CMK (cell line): ENCODE results near the gene EDN2.

Experiments
- DNase-seq: peaks from one replicate; pipeline ENCODE4 v3.0.0-alpha.2; 2010; ENCODE audit warnings: low read depth

The EDN2 gene

GRCh38 chr1:41464885-41465284 lies 19.6 kb downstream of the EDN2 start:
- no peak for DNase-seq

GRCh38 chr1:41463516-41463915 lies 21.0 kb downstream of the EDN2 start:
- DNase-seq, result no peak

- DNase-seq, result no peak
Observed at GRCh38 chr1:41462680-41463004, 21.8 kb downstream of the EDN2 start.

- DNase-seq, result no peak
Observed at GRCh38 chr1:41461790-41462679, 22.4 kb downstream of the EDN2 start.

GRCh38 chr1:41456847-41457540 lies 27.5 kb downstream of the EDN2 start:
- no peak for DNase-seq

GRCh38 chr1:41455479-41456332 lies 28.8 kb downstream of the EDN2 start:
- DNase-seq, result no peak

- DNase-seq, result no peak
Observed at GRCh38 chr1:41454406-41454805, 30.1 kb downstream of the EDN2 start.

GRCh38 chr1:41452704-41453290 lies 31.7 kb downstream of the EDN2 start:
- DNase-seq, result no peak

GRCh38 chr1:41450747-41451285 lies 33.7 kb downstream of the EDN2 start:
- DNase-seq, result no peak

GRCh38 chr1:41449326-41449921 lies 35.1 kb downstream of the EDN2 start:
- no peak for DNase-seq

- no peak for DNase-seq
Observed at GRCh38 chr1:41448821-41449220, 35.7 kb downstream of the EDN2 start.

- no peak for DNase-seq
Observed at GRCh38 chr1:41447995-41448770, 36.3 kb downstream of the EDN2 start.

- no peak for DNase-seq
Observed at GRCh38 chr1:41446851-41447610, 37.5 kb downstream of the EDN2 start.

- DNase-seq, result no peak
Observed at GRCh38 chr1:41444785-41445184, 39.7 kb downstream of the EDN2 start.

GRCh38 chr1:41444246-41444645 lies 40.2 kb downstream of the EDN2 start:
- no peak for DNase-seq

- DNase-seq, result no peak
Observed at GRCh38 chr1:41442697-41443251, 41.7 kb downstream of the EDN2 start.

- no peak for DNase-seq
Observed at GRCh38 chr1:41440321-41441085, 44.0 kb downstream of the EDN2 start.

- no peak for DNase-seq
Observed at GRCh38 chr1:41439234-41439633, 45.2 kb downstream of the EDN2 start.

- DNase-seq, result no peak
Observed at GRCh38 chr1:41438711-41439110, 45.8 kb downstream of the EDN2 start.
